Measurements from ENCODE around the gene SND1. TPM values are rescaled to one million over a fixed set of nuclear protein-coding genes. Genes with fewer than 3 reads are reported as not detected.
"Not testable (repeated sequence)": the region's sequence is repeated elsewhere in the genome, so short reads cannot be mapped to it uniquely, and the experiment has no call there.

Gene SND1
- total and polyA plus RNA-seq, 3 experiments from 2014 or later: 121 to 203 (median 198) TPM

- peak overlapping the region in 1 of 8 donors; percentile 33 for H3K27ac Mint-ChIP-seq
- DNase-seq: no peak
- Histone ChIP-seq H3K27ac (ENCODE audit: low read depth, low read length) (no peak overlapping the region), H3K36me3 (ENCODE audit: insufficient read depth, low read length) (no peaks in the 10 kb centered on the region), H3K4me1 (ENCODE audit: insufficient read depth, low read length) (no peaks in the 10 kb centered on the region), H3K27me3 (ENCODE audit: insufficient read depth, low read length, poor library complexity, severe bottlenecking) (no peaks in the 10 kb centered on the region), H3K4me3 (ENCODE audit: low read length) (no peak overlapping the region), H3K9me3 (ENCODE audit: low read length) (no peaks in the 10 kb centered on the region)
- H3K27me3 Mint-ChIP-seq: no peaks in the 10 kb centered on the region
- peaks cover 0 to 7% (median 4%) of the 10 kb centered on the region in 5 donors for H3K9me3 Mint-ChIP-seq
- H3K4me3 Mint-ChIP-seq: no peak overlapping the region
- H3K36me3 Mint-ChIP-seq: peaks cover 8 to 19% (median 16%) of the 10 kb centered on the region in 3 donors
- peaks cover 7 to 15% (median 9%) of the 10 kb centered on the region in 3 donors for H3K4me1 Mint-ChIP-seq
- ChIA-PET CTCF (no interaction called here), POLR2A (no interaction called here)
Observed at GRCh38 chr7:127831318-127832219, 179.6 kb downstream of the SND1 start.

DNA sequence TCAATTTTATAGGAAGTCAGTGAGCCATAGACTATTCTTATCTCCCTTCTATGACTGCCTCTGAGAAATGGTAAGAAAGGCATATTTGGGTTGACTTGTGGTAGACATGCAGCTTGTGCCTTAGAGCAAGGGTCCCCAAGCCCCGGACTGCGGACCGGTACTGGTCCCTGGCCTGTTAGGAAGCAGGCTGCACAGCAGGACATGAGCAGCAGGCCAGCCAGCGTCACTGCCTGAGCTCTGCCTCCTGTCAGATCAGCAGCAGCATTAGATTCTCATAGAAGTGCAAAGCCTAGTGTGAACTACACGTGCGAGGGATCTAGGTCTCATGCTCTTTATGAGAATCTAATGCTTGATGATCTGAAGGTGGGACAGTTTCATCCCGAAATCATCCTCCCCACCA is 180.6 kb downstream of the SND1 start:
- Mint-ChIP-seq H3K27ac (peak overlapping the region in 1 of 8 donors; percentile 27), H3K36me3 (peaks cover 11 to 25% (median 19%) of the 10 kb centered on the region in 3 donors), H3K4me1 (peaks cover 7 to 15% (median 7%) of the 10 kb centered on the region in 3 donors), H3K4me3 (no peak overlapping the region), H3K9me3 (peaks cover 0 to 10% (median 6%) of the 10 kb centered on the region in 5 donors), H3K27me3 (no peaks in the 10 kb centered on the region)
- H3K9me3 ChIP-seq (ENCODE audit: low read length): no peaks in the 10 kb centered on the region
- no peak overlapping the region for H3K4me3 ChIP-seq (ENCODE audit: low read length)
- H3K27ac ChIP-seq (ENCODE audit: low read depth, low read length): no peak overlapping the region
- no peaks in the 10 kb centered on the region for H3K36me3 ChIP-seq (ENCODE audit: insufficient read depth, low read length)
- no peaks in the 10 kb centered on the region for H3K27me3 ChIP-seq (ENCODE audit: insufficient read depth, low read length, poor library complexity, severe bottlenecking)
- no peak for DNase-seq
- no peaks in the 10 kb centered on the region for H3K4me1 ChIP-seq (ENCODE audit: insufficient read depth, low read length)
- ChIA-PET POLR2A (no interaction called here), CTCF (no interaction called here)

GRCh38 chr7:127833641-127834040 is 181.6 kb downstream of the SND1 start:
- peaks cover 5 to 15% (median 9%) of the 10 kb centered on the region in 3 donors for H3K4me1 Mint-ChIP-seq
- no peak overlapping the region for H3K4me3 ChIP-seq (ENCODE audit: low read length)
- H3K4me3 Mint-ChIP-seq: no peak overlapping the region
- H3K27ac ChIP-seq (ENCODE audit: low read depth, low read length): no peak overlapping the region
- POLR2A ChIA-PET: no interaction called here
- peaks cover 15 to 34% (median 23%) of the 10 kb centered on the region in 3 donors for H3K36me3 Mint-ChIP-seq
- peaks cover 5 to 15% (median 10%) of the 10 kb centered on the region in 5 donors for H3K9me3 Mint-ChIP-seq
- H3K4me1 ChIP-seq (ENCODE audit: insufficient read depth, low read length): no peaks in the 10 kb centered on the region
- H3K27me3 ChIP-seq (ENCODE audit: insufficient read depth, low read length, poor library complexity, severe bottlenecking): no peaks in the 10 kb centered on the region
- no peaks in the 10 kb centered on the region for H3K27me3 Mint-ChIP-seq
- no peaks in the 10 kb centered on the region for H3K9me3 ChIP-seq (ENCODE audit: low read length)
- DNase-seq: no peak
- CTCF ChIA-PET: no interaction called here
- no peak overlapping the region for H3K27ac Mint-ChIP-seq
- no peaks in the 10 kb centered on the region for H3K36me3 ChIP-seq (ENCODE audit: insufficient read depth, low read length)

DNA sequence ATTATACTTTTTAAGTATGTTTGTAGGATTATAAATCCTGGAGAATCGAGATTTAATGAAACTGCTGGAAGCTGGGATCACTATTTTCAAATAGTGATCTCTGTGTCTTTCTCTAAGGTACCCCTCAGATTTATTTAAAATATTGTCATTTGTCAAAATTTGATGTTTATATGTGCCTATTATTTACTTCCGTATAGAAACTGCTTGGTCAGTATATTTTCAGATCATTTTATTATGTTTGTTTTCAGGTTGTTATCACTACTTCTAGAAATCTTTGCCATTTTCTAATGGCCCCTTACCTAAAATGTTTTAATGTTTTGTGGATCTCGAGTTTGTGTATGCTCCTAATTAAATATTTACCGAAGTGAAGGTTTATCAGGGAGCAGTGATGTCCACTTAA is 183.7 kb downstream of the SND1 start:
- Histone ChIP-seq H3K27me3 (ENCODE audit: insufficient read depth, low read length, poor library complexity, severe bottlenecking) (no peaks in the 10 kb centered on the region), H3K36me3 (ENCODE audit: insufficient read depth, low read length) (no peaks in the 10 kb centered on the region), H3K9me3 (ENCODE audit: low read length) (no peaks in the 10 kb centered on the region), H3K4me1 (ENCODE audit: insufficient read depth, low read length) (no peaks in the 10 kb centered on the region), H3K4me3 (ENCODE audit: low read length) (no peak overlapping the region), H3K27ac (ENCODE audit: low read depth, low read length) (no peak overlapping the region)
- ChIA-PET CTCF (no interaction called here), POLR2A (no interaction called here)
- Mint-ChIP-seq H3K4me3 (no peak overlapping the region), H3K27ac (no peak overlapping the region), H3K36me3 (peaks cover 17 to 36% (median 27%) of the 10 kb centered on the region in 3 donors), H3K27me3 (no peaks in the 10 kb centered on the region), H3K4me1 (peaks cover 5 to 19% (median 6%) of the 10 kb centered on the region in 3 donors), H3K9me3 (peaks cover 5 to 15% (median 10%) of the 10 kb centered on the region in 5 donors)
- no peak for DNase-seq

DNA sequence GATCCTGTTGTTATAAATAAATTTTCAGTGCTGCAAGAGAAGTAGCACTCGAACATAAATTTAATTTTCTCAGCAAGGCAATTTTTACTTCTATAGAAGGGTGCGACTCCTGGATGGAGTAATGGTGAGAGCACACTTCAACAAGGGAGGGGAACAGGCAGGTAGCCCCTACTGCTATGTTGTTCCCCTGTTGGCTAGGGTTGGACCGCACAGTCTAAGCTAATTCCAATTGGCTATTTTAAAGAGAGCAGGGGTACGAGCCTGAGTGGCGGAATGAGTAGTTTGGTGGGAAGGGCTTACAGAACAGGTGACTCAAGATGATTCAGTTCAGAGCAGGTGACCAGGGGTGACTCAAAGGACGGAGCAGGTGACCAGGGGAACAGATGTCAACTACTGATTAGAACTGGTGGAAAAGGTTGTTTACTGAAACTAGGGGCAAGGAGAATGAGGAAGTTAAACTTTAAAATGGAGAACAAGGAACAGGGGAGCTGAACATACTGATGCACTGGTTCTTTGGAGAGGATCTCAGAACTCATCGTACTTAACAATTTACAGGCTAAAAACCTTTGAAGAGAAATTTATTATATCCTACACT is 185.9 kb downstream of the SND1 start:
- peaks cover 21 to 36% (median 29%) of the 10 kb centered on the region in 3 donors for H3K36me3 Mint-ChIP-seq
- H3K36me3 ChIP-seq (ENCODE audit: insufficient read depth, low read length); POLR2A ChIA-PET; DNase-seq; CTCF ChIA-PET; H3K27ac Mint-ChIP-seq; H3K9me3 ChIP-seq (ENCODE audit: low read length); H3K4me3 Mint-ChIP-seq; H3K4me3 ChIP-seq (ENCODE audit: low read length); H3K27me3 Mint-ChIP-seq; H3K27me3 ChIP-seq (ENCODE audit: insufficient read depth, low read length, poor library complexity, severe bottlenecking); H3K4me1 ChIP-seq (ENCODE audit: insufficient read depth, low read length): not testable (repeated sequence)
- peak overlapping the region; percentile 66 for H3K27ac ChIP-seq (ENCODE audit: low read depth, low read length)
- peaks cover 5 to 16% (median 6%) of the 10 kb centered on the region in 3 donors for H3K4me1 Mint-ChIP-seq
- H3K9me3 Mint-ChIP-seq: peaks cover 5 to 15% (median 10%) of the 10 kb centered on the region in 5 donors

DNA sequence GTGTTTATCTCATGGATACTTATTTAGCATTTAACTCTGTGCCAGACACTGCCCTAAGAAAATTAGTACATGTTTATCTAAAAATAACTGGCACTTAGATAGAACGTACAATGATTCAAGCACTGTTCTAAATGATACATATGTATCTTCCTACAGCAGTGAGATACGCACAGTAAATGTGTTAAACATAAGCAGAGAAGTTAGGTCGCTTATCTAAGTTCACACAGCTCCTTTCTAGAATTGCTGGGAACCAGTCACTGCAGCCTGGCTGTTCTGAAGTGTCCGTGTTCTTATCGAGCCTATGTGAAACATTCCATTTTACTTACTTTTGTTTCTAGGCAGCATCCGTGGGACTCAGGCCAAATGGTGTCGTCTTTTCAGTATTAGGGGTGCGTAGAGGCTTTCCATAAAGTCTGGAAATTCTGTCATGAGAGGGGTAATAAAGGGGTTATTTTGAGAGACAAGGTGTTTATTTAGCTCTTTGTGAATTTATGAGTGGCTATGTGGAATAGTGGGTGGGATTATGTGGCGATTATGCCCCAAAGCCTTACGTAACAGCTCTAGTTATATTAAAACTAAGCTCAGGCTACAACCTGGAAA is 186.9 kb downstream of the SND1 start:
- DNase-seq: no peak
- peaks cover 5 to 15% (median 10%) of the 10 kb centered on the region in 5 donors for H3K9me3 Mint-ChIP-seq
- H3K4me1 ChIP-seq (ENCODE audit: insufficient read depth, low read length): no peaks in the 10 kb centered on the region
- H3K27ac Mint-ChIP-seq: no peak overlapping the region
- ChIA-PET CTCF (interaction anchor here (0.8 kb wide), 1 partner anchor 25 kb away, joined by 3 read pairs; no protein-coding TSS in a partner anchor), POLR2A (no interaction called here)
- H3K27me3 Mint-ChIP-seq: no peaks in the 10 kb centered on the region
- no peaks in the 10 kb centered on the region for H3K27me3 ChIP-seq (ENCODE audit: insufficient read depth, low read length, poor library complexity, severe bottlenecking)
- H3K9me3 ChIP-seq (ENCODE audit: low read length): no peaks in the 10 kb centered on the region
- H3K4me3 Mint-ChIP-seq: no peak overlapping the region
- peaks cover 3 to 16% (median 3%) of the 10 kb centered on the region in 3 donors for H3K4me1 Mint-ChIP-seq
- H3K27ac ChIP-seq (ENCODE audit: low read depth, low read length): peak overlapping the region; percentile 66
- H3K36me3 ChIP-seq (ENCODE audit: insufficient read depth, low read length): no peaks in the 10 kb centered on the region
- no peak overlapping the region for H3K4me3 ChIP-seq (ENCODE audit: low read length)
- peaks cover 26 to 36% (median 28%) of the 10 kb centered on the region in 3 donors for H3K36me3 Mint-ChIP-seq

DNA sequence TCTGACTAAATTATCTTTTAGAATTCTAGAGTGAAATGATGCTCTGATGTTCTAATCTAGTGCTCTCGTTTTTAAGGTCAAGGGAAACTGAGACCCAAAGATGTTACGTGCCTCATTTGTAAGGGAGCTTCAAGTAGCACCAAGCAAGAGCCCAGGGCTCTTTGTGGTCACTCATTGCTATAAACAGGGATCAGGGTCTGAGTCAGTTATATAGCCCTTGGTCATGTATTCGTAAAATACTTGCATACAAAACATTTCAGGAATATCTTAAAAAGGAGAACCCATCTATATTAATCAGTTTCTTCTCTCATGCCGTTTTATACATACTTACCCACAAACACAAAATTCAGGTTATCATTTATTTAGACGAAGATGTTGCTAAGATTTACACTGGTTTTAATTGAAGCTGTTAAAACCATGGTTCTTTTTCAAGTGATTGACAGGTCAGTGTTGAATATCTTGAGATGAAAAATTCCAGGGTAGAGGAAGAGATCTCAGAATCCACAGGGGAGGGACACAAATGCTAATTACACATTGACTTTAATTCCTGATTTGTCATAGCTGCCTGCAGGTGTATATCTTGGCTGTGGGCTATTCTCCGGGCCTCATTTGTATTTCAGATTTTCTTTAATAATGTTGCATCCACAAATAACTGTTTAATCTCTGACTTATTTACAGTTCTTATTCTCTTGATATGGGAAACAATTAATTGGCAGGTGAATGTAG is 188.4 kb downstream of the SND1 start:
- Mint-ChIP-seq H3K9me3 (peaks cover 5 to 13% (median 10%) of the 10 kb centered on the region in 5 donors), H3K4me1 (peaks cover 3 to 15% (median 3%) of the 10 kb centered on the region in 3 donors), H3K4me3 (no peak overlapping the region), H3K27ac (peak overlapping the region in 2 of 8 donors; percentile 3 to 15), H3K36me3 (peaks cover 27 to 40% (median 30%) of the 10 kb centered on the region in 3 donors), H3K27me3 (no peaks in the 10 kb centered on the region)
- ChIA-PET POLR2A (no interaction called here), CTCF (no interaction called here)
- no peak for DNase-seq
- Histone ChIP-seq H3K9me3 (ENCODE audit: low read length) (no peaks in the 10 kb centered on the region), H3K36me3 (ENCODE audit: insufficient read depth, low read length) (no peaks in the 10 kb centered on the region), H3K27ac (ENCODE audit: low read depth, low read length) (no peak overlapping the region), H3K27me3 (ENCODE audit: insufficient read depth, low read length, poor library complexity, severe bottlenecking) (no peaks in the 10 kb centered on the region), H3K4me3 (ENCODE audit: low read length) (no peak overlapping the region), H3K4me1 (ENCODE audit: insufficient read depth, low read length) (no peaks in the 10 kb centered on the region)

Measured in CD8-positive, alpha-beta memory T cell (primary cell).